GM13977 (cell line): ENCODE measurements around the gene CFB.

Experiments
- DNase-seq: peaks from one replicate; pipeline ENCODE4 v3.0.0; 2012; ENCODE audit warnings: low spot score
- in situ Hi-C: fragments of 300-500 bp; cut with MboI; formaldehyde crosslinking; loops from one replicate; pipeline ENCODE4 v1.12.0; 2022; ENCODE audit warnings: low sequenced_read_pairs, low pct_unique_long_range_greater_than_20kb, mixed read lengths, inconsistent platforms; ENCODE audit not compliant: unreplicated experiment
- TF ChIP-seq, protein P1 (sequence below): IDR thresholded peaks from 2 replicates; pipeline ENCODE4 v1.5.1; 2012; ENCODE audit warnings: mild to moderate bottlenecking, control low read depth; ENCODE audit not compliant: insufficient read depth; ENCODE audit errors: extremely low read depth, missing control alignments

The CFB gene

GRCh38 chr6:31945507-31946369, at the start of gene CFB:
Gene CFB, plus strand, starts transcription at chr6:31946095. Its CDS starts 127 bp downstream, at chr6:31946222.
- TF ChIP-seq, protein P1, sequence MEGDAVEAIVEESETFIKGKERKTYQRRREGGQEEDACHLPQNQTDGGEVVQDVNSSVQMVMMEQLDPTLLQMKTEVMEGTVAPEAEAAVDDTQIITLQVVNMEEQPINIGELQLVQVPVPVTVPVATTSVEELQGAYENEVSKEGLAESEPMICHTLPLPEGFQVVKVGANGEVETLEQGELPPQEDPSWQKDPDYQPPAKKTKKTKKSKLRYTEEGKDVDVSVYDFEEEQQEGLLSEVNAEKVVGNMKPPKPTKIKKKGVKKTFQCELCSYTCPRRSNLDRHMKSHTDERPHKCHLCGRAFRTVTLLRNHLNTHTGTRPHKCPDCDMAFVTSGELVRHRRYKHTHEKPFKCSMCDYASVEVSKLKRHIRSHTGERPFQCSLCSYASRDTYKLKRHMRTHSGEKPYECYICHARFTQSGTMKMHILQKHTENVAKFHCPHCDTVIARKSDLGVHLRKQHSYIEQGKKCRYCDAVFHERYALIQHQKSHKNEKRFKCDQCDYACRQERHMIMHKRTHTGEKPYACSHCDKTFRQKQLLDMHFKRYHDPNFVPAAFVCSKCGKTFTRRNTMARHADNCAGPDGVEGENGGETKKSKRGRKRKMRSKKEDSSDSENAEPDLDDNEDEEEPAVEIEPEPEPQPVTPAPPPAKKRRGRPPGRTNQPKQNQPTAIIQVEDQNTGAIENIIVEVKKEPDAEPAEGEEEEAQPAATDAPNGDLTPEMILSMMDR = no peak
- in situ Hi-C loops = no loop called here
- no peak for DNase-seq

DNA sequence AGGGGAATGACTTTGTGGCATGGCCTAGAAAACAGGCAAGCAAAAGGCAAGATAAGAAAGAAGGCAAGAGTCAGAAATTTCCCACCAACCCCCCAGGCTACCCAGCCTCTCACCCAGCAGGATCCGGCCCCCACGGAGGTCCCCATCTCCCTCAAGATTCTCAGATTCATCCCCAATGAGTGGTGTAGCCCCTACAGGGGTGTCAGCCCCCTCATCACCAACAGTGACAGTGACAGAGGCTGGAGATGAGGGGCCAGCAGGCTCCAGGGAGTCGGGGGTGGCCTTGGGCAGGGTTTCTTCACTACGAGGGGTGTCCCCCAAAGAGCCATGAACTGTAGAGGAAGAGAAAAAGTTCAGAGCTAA, 49.4 kb upstream of the CFB start:
- TF ChIP-seq, protein P1 = no peak
- in situ Hi-C loops = no loop called here
- DNase-seq = no peak

DNA sequence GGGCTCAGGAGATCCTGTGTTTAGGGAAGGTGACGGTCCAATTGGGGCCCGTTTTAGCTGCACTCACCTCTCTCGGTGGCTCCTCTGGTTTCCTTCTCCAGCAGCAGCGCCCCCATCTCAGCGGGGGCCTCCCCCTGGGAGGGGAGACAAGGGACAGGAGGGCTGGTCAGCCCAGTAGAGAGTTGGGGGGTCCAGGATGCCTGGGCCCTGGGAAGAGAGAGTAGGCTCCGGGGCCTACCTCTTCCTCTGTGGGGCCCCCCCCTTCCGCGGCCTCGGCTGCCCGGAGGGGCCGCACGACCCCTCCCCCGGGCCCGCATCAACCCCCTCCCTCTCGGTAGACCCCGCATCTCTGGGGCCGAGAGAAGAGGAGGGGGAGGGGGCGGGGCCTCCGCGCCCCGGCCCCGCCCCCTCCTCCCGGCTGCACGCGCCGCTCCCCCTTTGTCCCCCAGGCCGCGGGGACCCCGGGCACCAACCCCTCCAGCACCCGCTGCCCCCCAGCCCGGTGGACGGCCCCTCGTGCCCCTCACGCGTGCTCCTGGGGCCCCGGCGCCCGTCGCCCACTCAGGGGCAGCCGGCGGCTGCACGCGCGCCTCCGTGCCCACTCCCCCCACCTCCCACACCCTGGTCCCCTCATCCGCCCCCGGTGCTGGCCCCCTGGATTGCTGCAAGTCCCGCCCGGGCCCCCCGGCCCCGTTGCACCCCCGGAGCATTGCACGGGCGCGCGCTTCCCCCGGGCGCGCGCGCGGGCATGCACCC, 48.9 kb upstream of the CFB start:
- peak; percentile 43 for DNase-seq
- TF ChIP-seq, protein P1 = no peak
- in situ Hi-C loops = no loop called here

DNA sequence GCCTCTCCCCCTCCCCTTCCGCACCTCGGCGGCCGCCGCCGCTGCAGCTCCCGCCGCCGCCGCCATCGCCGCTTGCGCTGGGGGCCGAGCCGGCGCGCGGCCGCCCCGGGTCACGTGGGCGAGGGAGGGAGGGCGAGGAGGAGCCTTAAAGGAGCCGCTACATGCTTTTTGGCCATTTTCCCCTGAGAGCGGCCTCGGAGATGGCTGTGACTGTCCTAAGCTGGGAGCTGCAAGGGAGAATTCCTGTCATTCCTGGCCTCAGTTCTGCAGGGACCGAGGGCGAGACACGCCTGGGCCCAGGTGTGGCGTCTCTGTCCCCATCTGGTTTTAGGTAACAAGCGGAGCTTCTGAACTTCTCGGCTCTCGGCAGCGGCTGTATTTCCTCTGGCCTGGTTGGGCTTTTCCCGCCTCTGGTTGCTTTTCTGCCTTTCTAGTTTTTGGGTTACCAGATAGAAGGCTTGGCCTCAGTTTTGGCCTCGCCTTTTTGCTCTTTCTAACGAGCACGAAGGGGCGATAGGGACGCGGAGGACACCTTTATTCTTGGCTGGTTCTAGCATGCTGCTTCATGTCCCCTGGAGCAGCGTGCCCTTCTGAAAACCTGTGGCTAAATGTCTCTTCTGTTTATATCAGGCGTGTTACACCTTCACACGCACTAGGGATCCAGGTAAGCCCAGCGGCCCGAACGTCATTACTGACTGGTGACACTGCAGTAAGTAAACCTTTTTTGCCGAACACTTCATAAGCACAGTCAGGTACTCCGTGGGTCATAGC, 48.1 kb upstream of the CFB start, which contains the start of gene EHMT2:
TSS of gene EHMT2 (minus strand) at position 87 of the 771 bp plus-strand sequence. CDS start at position 66, 21 bp downstream.
- peak; percentile 94 for DNase-seq

DNA sequence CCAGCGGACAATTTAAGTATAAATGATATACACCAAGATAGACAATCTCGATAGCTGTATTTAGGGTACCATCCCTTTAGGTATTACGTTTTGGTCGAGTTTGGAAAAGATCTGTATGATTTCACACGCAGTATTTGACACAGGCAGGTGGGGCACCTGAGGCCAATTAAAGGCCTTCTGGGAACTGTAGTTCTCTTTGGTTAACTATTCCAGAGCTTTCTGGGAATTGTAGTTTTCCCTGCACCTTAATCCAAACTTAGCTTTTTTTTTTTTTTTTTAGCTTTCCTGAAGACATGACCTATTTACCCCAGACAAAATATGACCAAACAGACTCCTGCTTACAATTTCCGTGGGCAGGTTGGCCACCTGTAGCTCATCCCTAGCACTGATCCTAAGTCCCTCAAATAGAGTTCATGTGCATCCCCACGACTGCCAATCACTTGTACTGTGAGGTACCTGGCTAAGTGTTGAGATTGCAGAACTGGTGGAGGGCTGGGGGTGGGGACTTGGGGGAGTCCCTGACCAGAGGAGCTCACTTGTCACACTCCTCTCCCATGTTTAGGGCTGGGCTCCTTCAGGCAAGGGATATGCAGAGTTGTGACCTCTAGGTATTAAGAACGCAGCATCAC, 47.4 kb upstream of the CFB start:
- TF ChIP-seq, protein P1 = no peak
- peak; percentile 55 for DNase-seq
- in situ Hi-C loops = no loop called here

More for the DNA sequence above, 48.1 kb upstream of the CFB start, which contains the start of gene EHMT2:
- in situ Hi-C loops = no loop called here
- TF ChIP-seq, protein P1 = peak; percentile 12

DNA sequence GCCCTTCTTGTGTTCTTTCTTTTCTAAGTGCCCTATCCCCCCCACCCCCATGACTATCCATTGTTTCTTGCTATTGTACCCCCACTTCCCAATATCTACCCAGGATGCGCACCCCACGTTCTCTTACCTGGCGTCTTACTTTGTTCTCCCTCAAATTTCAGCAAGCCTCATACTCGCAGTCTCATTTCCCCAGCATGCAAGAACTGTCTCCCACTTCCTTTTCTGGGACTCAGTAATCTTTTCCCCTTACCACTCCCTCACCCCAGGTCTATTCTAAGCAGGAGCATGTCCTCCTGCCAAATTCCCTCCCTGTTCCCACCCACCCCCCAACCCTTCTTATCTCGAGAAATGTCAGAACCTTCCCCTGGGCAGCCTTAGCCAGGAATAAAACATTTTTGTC, 46.7 kb upstream of the CFB start:
- no peak for DNase-seq
- in situ Hi-C loops = no loop called here
- TF ChIP-seq, protein P1 = no peak
